Fibroblast of pulmonary artery (primary cell): ENCODE results near the gene RTL10.

Source experiments
- DNase-seq: peaks from one replicate; pipeline ENCODE4 v3.0.0-alpha.2; 2010; ENCODE audit warnings: low read depth
- H3K4me3 ChIP-seq: replicated peaks from 2 replicates; pipeline ENCODE4 v1.5.1; 2011; ENCODE audit warnings: low read depth, mild to moderate bottlenecking, control low read depth, low read length, moderate library complexity
- TF ChIP-seq, protein P1 (sequence below): IDR thresholded peaks from 2 replicates; pipeline ENCODE4 v1.5.1; 2011; ENCODE audit warnings: mild to moderate bottlenecking, control low read depth, low read length, inconsistent platforms; ENCODE audit errors: missing control alignments

RTL10 gene

DNA sequence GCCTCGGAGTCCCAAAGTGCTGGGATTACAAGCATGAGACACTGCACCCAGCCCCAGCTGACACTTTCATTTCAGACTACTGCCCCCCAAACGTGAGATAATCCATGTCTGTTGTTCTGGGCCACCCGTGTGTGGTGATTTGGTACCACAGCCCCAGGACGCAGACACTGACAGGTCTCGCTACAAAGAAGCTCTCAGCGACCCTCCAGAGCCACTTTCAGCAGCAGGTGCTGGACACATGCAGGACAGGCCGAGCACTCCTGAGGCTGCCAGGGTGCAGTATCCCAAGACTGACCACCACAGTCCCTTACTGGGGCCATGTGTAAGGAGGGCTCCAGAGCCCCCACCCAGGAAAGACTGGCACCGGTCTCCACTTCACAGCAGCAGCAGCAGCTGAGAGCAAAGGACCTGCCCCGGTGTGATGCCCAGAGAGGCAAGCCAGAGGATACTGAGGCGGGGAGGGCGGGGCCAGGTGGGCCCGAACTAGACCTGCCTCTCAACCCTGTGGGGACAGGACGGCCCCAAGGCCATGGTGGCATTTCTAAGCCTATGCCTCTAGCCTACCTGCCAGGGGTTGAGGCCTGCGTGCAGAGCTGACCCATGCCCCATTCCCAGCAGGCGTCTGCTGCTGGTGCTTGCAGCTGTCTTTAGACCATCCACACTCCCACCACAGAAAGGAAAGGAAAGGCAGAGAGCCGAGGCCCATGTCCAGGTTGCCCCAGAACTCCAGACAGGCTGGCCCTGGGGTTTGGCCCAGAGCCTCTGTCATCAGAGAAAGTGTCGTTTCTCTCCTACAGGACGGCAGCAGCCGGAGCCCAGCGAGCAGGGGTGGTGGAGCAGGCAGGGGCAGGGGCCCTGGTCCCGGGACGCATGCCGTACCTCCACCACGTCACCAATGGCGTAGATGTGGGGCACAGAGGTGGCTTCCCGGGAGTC lies 28.0 kb upstream of the RTL10 start:
- no peak for DNase-seq
- H3K4me3 ChIP-seq, result no peak overlapping the region

GRCh38 chr22:19880786-19881569 lies 26.3 kb upstream of the RTL10 start:
- peak; percentile 97 for DNase-seq

More for the DNA sequence above, 28.0 kb upstream of the RTL10 start:
- TF ChIP-seq, protein P1, sequence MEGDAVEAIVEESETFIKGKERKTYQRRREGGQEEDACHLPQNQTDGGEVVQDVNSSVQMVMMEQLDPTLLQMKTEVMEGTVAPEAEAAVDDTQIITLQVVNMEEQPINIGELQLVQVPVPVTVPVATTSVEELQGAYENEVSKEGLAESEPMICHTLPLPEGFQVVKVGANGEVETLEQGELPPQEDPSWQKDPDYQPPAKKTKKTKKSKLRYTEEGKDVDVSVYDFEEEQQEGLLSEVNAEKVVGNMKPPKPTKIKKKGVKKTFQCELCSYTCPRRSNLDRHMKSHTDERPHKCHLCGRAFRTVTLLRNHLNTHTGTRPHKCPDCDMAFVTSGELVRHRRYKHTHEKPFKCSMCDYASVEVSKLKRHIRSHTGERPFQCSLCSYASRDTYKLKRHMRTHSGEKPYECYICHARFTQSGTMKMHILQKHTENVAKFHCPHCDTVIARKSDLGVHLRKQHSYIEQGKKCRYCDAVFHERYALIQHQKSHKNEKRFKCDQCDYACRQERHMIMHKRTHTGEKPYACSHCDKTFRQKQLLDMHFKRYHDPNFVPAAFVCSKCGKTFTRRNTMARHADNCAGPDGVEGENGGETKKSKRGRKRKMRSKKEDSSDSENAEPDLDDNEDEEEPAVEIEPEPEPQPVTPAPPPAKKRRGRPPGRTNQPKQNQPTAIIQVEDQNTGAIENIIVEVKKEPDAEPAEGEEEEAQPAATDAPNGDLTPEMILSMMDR, result no peak

DNA sequence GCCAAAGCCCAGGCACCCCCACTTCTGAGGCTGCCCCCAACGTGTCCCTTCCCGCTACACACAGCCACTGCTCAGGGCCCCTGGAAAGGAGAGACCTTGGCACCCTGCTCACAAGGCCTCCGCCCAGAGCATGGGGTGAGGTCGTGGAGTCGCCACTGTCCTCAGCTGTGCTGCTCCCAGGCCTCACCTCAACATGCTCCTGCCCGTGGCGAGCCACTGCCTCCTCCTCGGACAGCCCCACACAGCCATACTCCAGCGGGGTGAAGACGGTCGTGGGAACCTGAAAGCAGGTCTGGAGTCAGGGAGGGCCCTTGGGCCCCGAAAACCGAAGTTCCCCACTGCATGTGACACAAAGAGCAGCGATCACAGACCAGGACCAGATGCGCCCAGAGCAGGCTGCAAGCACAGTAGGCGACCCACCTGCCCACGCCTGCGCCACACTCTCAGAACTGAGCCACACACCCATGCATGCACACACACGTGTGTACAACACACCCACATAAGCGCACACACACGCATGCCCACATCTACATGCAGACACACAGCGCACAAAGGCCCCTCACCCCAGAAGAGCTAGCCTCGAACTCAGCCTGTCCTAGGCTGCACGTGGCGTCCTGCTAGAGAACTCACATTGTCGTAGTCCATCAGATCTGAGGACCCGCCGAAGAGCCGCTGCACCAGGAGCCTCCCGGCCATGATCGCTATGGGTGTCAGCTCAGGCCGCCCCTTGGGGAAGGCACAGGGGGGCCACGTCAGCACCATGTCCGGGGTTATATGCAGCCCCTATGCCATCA lies 25.5 kb upstream of the RTL10 start:
- no peak for DNase-seq
- TF ChIP-seq, protein P1, result no peak
- H3K4me3 ChIP-seq, result no peak overlapping the region

More at GRCh38 chr22:19880786-19881569, 26.3 kb upstream of the RTL10 start:
- TF ChIP-seq, protein P1, result no peak
- H3K4me3 ChIP-seq, result peak overlapping the region; percentile 10

GRCh38 chr22:19879643-19879991 lies 24.9 kb upstream of the RTL10 start:
- TF ChIP-seq, protein P1, result no peak
- no peak overlapping the region for H3K4me3 ChIP-seq
- DNase-seq, result no peak

- TF ChIP-seq, protein P1, result no peak
- no peak overlapping the region for H3K4me3 ChIP-seq
- DNase-seq, result no peak
These were observed 24.5 kb upstream of the RTL10 start for GRCh38 chr22:19879246-19879570.

DNA sequence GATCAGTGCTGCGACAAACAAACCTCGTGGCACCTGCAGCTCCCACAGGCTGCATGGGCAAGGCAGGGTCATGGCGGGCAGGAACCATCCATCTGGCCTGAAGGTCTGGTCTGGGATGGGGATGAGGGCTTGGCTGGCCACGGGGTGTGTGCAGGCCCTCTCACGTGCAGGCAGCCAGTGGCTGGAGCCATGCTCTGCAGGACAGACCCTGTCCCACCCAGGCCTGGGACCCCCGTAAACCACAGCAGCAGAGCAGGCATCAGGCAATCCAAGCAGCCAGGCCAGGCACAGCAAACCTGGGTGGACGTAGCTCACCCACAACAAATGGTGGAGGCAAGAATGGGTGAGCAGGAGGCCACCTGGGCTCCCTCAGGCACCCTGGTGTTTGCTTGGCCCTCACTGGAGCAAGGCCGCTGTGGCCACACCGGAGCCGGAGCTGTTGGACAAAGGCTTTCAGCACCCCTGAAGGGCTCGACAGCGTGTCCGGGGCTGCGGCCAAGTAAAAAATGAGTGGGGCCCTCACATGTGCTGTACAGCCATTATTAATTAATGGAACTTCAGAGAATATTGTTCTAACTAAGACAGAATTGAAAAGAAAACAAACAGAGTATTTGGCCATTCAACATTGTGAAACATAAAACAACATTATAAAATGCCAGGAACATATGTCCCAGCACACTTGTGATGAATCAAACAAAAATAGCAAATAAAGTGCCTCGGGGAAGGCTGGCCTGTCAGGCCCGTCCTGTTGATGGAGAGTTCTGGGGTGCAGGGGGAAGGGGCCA lies 24.0 kb upstream of the RTL10 start:
- DNase-seq, result no peak
- H3K4me3 ChIP-seq, result no peak overlapping the region
- TF ChIP-seq, protein P1, result no peak
